Left ventricle myocardium inferior (tissue), 1 donor: ENCODE data around the gene CCNK. TPM values are rescaled to one million over a fixed set of nuclear protein-coding genes. Genes with fewer than 3 reads are reported as not detected.

Experiments used
- DNase-seq: peaks from one replicate; pipeline ENCODE4 v3.0.0-alpha.2; 2020
- H3K27ac ChIP-seq: fragments of 200-600 bp; replicated peaks from 2 replicates; pipeline ENCODE4 v1.8.0; 2021
- H3K27me3 ChIP-seq: fragments of 200-600 bp; 2 replicates; pipeline ENCODE4 v1.8.0; 2021; ENCODE audit warnings: low read depth
- H3K36me3 ChIP-seq: fragments of 200-600 bp; 2 replicates; pipeline ENCODE4 v1.8.0; 2021
- H3K4me1 ChIP-seq: fragments of 200-600 bp; 2 replicates; pipeline ENCODE4 v1.8.0; 2021
- H3K4me3 ChIP-seq: fragments of 200-600 bp; 2 replicates; pipeline ENCODE4 v1.8.0; 2021; ENCODE audit warnings: mild to moderate bottlenecking, moderate library complexity
- H3K9me3 ChIP-seq: fragments of 200-600 bp; replicated peaks from 2 replicates; pipeline ENCODE4 v1.8.0; 2021
- CTCF ChIP-seq: fragments of 200-600 bp; IDR thresholded peaks from 2 replicates; pipeline ENCODE4 v1.8.0; 2021; ENCODE audit warnings: antibody characterized with exemption, mild to moderate bottlenecking, borderline replicate concordance
- intact Hi-C: fragments of 100-400 bp; cut with micrococcal nuclease; formaldehyde crosslinking; loops from one replicate; pipeline ENCODE4 v1.11.0; 2022
- total RNA-seq: library from RNA; stranded (reverse); fragmentation: NEBNext Ultra II Directional; extraction: Animal tissue kit (Norgen Biotek cat#: 25700); gene quantifications from one replicate; pipeline ENCODE4 v1.2.1, GENCODE V29; 2021
- donor health status: DM: no; HTN: yes; CAD: no; lungs with severe emphysema.

Gene CCNK
- total RNA-seq, 1 donor from 2014 or later, result 32.2 TPM

- Histone ChIP-seq H3K4me1 (peaks cover 23% of the 10 kb centered on the region), H3K36me3 (peaks cover 45% of the 10 kb centered on the region), H3K27me3 (no peaks in the 10 kb centered on the region), H3K4me3 (no peak overlapping the region), H3K27ac (no peak overlapping the region), H3K9me3 (no peaks in the 10 kb centered on the region)
- intact Hi-C loops, result no loop called here
- TF ChIP-seq CTCF, result no peak
- no peak for DNase-seq
Observed at GRCh38 chr14:99514552-99515300, 33.5 kb downstream of the CCNK start.

- Histone ChIP-seq H3K36me3 (peaks cover 42% of the 10 kb centered on the region), H3K9me3 (no peaks in the 10 kb centered on the region), H3K27ac (no peak overlapping the region), H3K27me3 (no peaks in the 10 kb centered on the region), H3K4me1 (peaks cover 23% of the 10 kb centered on the region), H3K4me3 (no peak overlapping the region)
- no peak for TF ChIP-seq CTCF
- intact Hi-C loops, result no loop called here
- DNase-seq, result peak; percentile 13
Observed at GRCh38 chr14:99515301-99516155, 34.3 kb downstream of the CCNK start.

GRCh38 chr14:99516156-99516870 is 35.1 kb downstream of the CCNK start:
- intact Hi-C loops, result no loop called here
- no peak for TF ChIP-seq CTCF
- DNase-seq, result no peak
- H3K9me3 ChIP-seq, result no peaks in the 10 kb centered on the region
- H3K4me3 ChIP-seq, result no peak overlapping the region
- no peaks in the 10 kb centered on the region for H3K27me3 ChIP-seq
- H3K36me3 ChIP-seq, result peaks cover 37% of the 10 kb centered on the region
- peaks cover 16% of the 10 kb centered on the region for H3K4me1 ChIP-seq
- H3K27ac ChIP-seq, result no peak overlapping the region

GRCh38 chr14:99516871-99517642 is 35.8 kb downstream of the CCNK start:
- Histone ChIP-seq H3K9me3 (no peaks in the 10 kb centered on the region), H3K4me1 (peaks cover 18% of the 10 kb centered on the region), H3K4me3 (no peak overlapping the region), H3K36me3 (peaks cover 34% of the 10 kb centered on the region), H3K27me3 (no peaks in the 10 kb centered on the region), H3K27ac (no peak overlapping the region)
- intact Hi-C loops, result no loop called here
- DNase-seq, result peak; percentile 13
- no peak for TF ChIP-seq CTCF
